Measurements from ENCODE around the gene SYCP3. TPM values are rescaled to one million over a fixed set of nuclear protein-coding genes. Genes with fewer than 3 reads are reported as not detected.
A peak's percentile ranks its signal among the peaks of the same experiment; 100 is the strongest.
"Not testable (repeated sequence)": the region's sequence is repeated elsewhere in the genome, so short reads cannot be mapped to it uniquely, and the experiment has no call there.

Gene SYCP3
- total and polyA plus RNA-seq, 2 donors, result 0.76 to 1.4 TPM

- Histone ChIP-seq H3K4me1 (ENCODE audit: control insufficient read depth in 2 of 2, insufficient read depth in 2 of 2, low read length in 2 of 2) (peaks cover 0 to 12% of the 10 kb centered on the region in 2 donors), H3K27ac (ENCODE audit: low read depth in 1 of 2, low read length in 1 of 2) (no peak overlapping the region), H3K4me3 (ENCODE audit: low read length in 2 of 2) (no peak overlapping the region), H3K36me3 (ENCODE audit: control insufficient read depth in 2 of 2, insufficient read depth in 2 of 2, low read length in 1 of 2) (peaks cover 19 to 60% of the 10 kb centered on the region in 2 donors), H3K9me3 (ENCODE audit: control insufficient read depth in 2 of 2, insufficient read depth in 1 of 2, low read length in 1 of 2) (no peaks in the 10 kb centered on the region), H3K27me3 (ENCODE audit: control insufficient read depth in 2 of 2, insufficient read depth in 1 of 2, low read length in 1 of 2) (no peaks in the 10 kb centered on the region)
- no peak for DNase-seq (ENCODE audit: low read depth in 6 of 9, low spot score in 9 of 9)
- WGBS, result 99% methylated on average over 1 of the region's 1 CpG
These were observed 7.4 kb upstream of the SYCP3 start for GRCh38 chr12:101746661-101747060.

DNA sequence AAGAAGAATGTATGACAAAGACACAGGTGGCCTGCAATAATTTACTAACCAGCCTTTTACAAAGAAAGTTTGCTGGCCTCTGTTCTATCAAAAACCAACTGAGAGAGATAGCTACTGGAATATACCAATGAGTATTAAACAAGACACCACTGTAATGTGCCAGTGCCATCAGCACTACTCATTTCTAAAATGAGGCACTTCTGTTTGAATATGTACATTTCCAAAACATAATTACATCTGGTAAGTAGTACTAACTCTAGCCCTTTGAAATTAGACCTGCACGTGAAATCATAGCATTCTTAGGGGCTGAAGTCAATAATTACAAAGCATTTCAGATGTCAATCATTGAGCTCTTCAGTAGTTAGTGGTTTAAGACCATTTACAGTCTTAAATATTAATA lies 6.9 kb upstream of the SYCP3 start:
- no peak for DNase-seq (ENCODE audit: low read depth in 6 of 9, low spot score in 9 of 9)
- H3K9me3 ChIP-seq (ENCODE audit: control insufficient read depth in 2 of 2, insufficient read depth in 1 of 2, low read length in 1 of 2), result no peaks in the 10 kb centered on the region
- no peak overlapping the region for H3K27ac ChIP-seq (ENCODE audit: low read depth in 1 of 2, low read length in 1 of 2)
- WGBS, result 96% methylated on average over 1 of the region's 1 CpG
- peaks cover 14 to 55% of the 10 kb centered on the region in 2 donors for H3K36me3 ChIP-seq (ENCODE audit: control insufficient read depth in 2 of 2, insufficient read depth in 2 of 2, low read length in 1 of 2)
- H3K27me3 ChIP-seq (ENCODE audit: control insufficient read depth in 2 of 2, insufficient read depth in 1 of 2, low read length in 1 of 2), result no peaks in the 10 kb centered on the region
- H3K4me3 ChIP-seq (ENCODE audit: low read length in 2 of 2), result no peak overlapping the region
- peaks cover 0 to 12% of the 10 kb centered on the region in 2 donors for H3K4me1 ChIP-seq (ENCODE audit: control insufficient read depth in 2 of 2, insufficient read depth in 2 of 2, low read length in 2 of 2)

DNA sequence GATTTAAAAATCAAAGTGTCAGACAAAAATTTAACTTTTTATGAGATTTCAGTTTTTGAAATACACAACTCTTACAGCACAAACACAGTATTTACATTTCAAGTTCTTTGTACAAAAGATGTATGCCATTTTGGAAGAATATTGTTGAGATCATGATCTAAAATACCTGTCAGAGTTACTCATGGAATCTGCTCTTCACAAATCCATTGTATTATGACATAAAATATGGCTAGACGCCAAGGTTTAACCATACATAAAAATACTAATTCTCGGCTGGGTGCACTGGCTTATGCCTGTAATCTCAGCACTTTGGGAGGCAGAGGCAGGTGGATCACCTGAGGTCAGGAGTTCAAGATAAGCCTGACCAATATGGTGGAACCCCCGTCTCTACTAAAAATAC lies 6.2 kb upstream of the SYCP3 start:
- Histone ChIP-seq H3K36me3 (ENCODE audit: control insufficient read depth in 2 of 2, insufficient read depth in 2 of 2, low read length in 1 of 2) (peaks cover 11 to 48% of the 10 kb centered on the region in 2 donors), H3K4me3 (ENCODE audit: low read length in 2 of 2) (no peak overlapping the region), H3K4me1 (ENCODE audit: control insufficient read depth in 2 of 2, insufficient read depth in 2 of 2, low read length in 2 of 2) (peaks cover 0 to 12% of the 10 kb centered on the region in 2 donors), H3K9me3 (ENCODE audit: control insufficient read depth in 2 of 2, insufficient read depth in 1 of 2, low read length in 1 of 2) (no peaks in the 10 kb centered on the region), H3K27me3 (ENCODE audit: control insufficient read depth in 2 of 2, insufficient read depth in 1 of 2, low read length in 1 of 2) (no peaks in the 10 kb centered on the region), H3K27ac (ENCODE audit: low read depth in 1 of 2, low read length in 1 of 2) (no peak overlapping the region)
- no peak for DNase-seq (ENCODE audit: low read depth in 6 of 9, low spot score in 9 of 9)
- WGBS, result 95% methylated on average over 3 of the region's 3 CpGs

GRCh38 chr12:101743724-101744472 lies 4.6 kb upstream of the SYCP3 start:
- H3K4me1 ChIP-seq (ENCODE audit: control insufficient read depth in 2 of 2, insufficient read depth in 2 of 2, low read length in 2 of 2), result peaks cover 0 to 12% of the 10 kb centered on the region in 2 donors
- peaks cover 7 to 36% of the 10 kb centered on the region in 2 donors for H3K36me3 ChIP-seq (ENCODE audit: control insufficient read depth in 2 of 2, insufficient read depth in 2 of 2, low read length in 1 of 2)
- DNase-seq (ENCODE audit: low read depth in 6 of 9, low spot score in 9 of 9), result peak in 6 of 9 donors; percentile 12 to 62 (median 34)
- H3K4me3 ChIP-seq (ENCODE audit: low read length in 2 of 2), result no peak overlapping the region
- peak overlapping the region; percentile 55 to 77 for H3K27ac ChIP-seq (ENCODE audit: low read depth in 1 of 2, low read length in 1 of 2)
- H3K27me3 ChIP-seq (ENCODE audit: control insufficient read depth in 2 of 2, insufficient read depth in 1 of 2, low read length in 1 of 2), result no peaks in the 10 kb centered on the region
- WGBS, result 64% methylated on average over 10 of the region's 10 CpGs
- H3K9me3 ChIP-seq (ENCODE audit: control insufficient read depth in 2 of 2, insufficient read depth in 1 of 2, low read length in 1 of 2), result no peaks in the 10 kb centered on the region

DNA sequence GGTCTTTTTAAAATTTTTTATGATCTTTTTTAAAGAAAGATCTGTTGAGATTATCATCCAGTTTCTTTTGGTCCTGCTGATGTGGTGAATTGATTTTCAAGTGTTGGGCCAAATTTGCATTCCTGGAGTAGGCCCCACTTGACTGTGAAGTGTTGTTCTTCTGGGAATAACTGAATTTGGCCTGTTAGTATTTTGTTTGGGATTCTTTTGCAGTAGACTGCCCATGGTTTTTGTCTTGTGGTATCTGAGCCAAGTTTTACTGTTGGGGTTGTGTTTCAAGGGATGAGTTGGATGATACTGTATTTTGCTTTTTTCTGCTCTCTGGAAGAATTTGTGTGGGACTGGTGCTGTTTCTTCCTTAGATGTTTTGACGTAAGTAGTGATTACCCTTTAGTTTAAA lies 4.0 kb upstream of the SYCP3 start:
- H3K36me3 ChIP-seq (ENCODE audit: control insufficient read depth in 2 of 2, insufficient read depth in 2 of 2, low read length in 1 of 2), result peaks cover 7 to 32% of the 10 kb centered on the region in 2 donors
- no peak overlapping the region for H3K4me3 ChIP-seq (ENCODE audit: low read length in 2 of 2)
- H3K27ac ChIP-seq (ENCODE audit: low read depth in 1 of 2, low read length in 1 of 2), result peak overlapping the region in 1 of 2 donors; percentile 57
- no peak for DNase-seq (ENCODE audit: low read depth in 6 of 9, low spot score in 9 of 9)
- peaks cover 0 to 12% of the 10 kb centered on the region in 2 donors for H3K4me1 ChIP-seq (ENCODE audit: control insufficient read depth in 2 of 2, insufficient read depth in 2 of 2, low read length in 2 of 2)
- WGBS, result 97% methylated on average over 1 of the region's 1 CpG
- no peaks in the 10 kb centered on the region for H3K9me3 ChIP-seq (ENCODE audit: control insufficient read depth in 2 of 2, insufficient read depth in 1 of 2, low read length in 1 of 2)
- no peaks in the 10 kb centered on the region for H3K27me3 ChIP-seq (ENCODE audit: control insufficient read depth in 2 of 2, insufficient read depth in 1 of 2, low read length in 1 of 2)

DNA sequence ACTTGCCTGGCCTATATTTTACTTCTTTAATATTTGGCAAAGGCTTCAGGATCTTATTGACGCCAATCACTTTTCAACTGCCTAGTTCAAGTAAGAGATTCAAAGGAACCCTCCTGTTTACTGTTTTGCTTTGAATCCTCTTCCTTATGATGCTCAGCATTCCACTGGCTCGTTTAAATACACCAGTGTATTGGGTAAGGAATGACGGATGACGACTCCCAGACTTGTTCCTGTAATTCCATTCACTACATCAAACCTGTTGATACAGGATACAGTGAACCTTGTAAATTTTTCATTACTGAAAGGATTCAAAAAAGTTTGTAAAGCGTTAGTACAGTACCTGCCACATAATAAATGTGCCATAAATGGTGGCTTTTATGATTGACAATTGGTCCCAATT lies 1.7 kb upstream of the SYCP3 start:
- Histone ChIP-seq H3K4me3 (ENCODE audit: low read length in 2 of 2) (no peak overlapping the region), H3K27ac (ENCODE audit: low read depth in 1 of 2, low read length in 1 of 2) (no peak overlapping the region), H3K27me3 (ENCODE audit: control insufficient read depth in 2 of 2, insufficient read depth in 1 of 2, low read length in 1 of 2) (no peaks in the 10 kb centered on the region), H3K9me3 (ENCODE audit: control insufficient read depth in 2 of 2, insufficient read depth in 1 of 2, low read length in 1 of 2) (no peaks in the 10 kb centered on the region), H3K4me1 (ENCODE audit: control insufficient read depth in 2 of 2, insufficient read depth in 2 of 2, low read length in 2 of 2) (peaks cover 0 to 12% of the 10 kb centered on the region in 2 donors), H3K36me3 (ENCODE audit: control insufficient read depth in 2 of 2, insufficient read depth in 2 of 2, low read length in 1 of 2) (peaks cover 7 to 23% of the 10 kb centered on the region in 2 donors)
- 94% methylated on average over 5 of the region's 5 CpGs for WGBS
- DNase-seq (ENCODE audit: low read depth in 6 of 9, low spot score in 9 of 9), result no peak

DNA sequence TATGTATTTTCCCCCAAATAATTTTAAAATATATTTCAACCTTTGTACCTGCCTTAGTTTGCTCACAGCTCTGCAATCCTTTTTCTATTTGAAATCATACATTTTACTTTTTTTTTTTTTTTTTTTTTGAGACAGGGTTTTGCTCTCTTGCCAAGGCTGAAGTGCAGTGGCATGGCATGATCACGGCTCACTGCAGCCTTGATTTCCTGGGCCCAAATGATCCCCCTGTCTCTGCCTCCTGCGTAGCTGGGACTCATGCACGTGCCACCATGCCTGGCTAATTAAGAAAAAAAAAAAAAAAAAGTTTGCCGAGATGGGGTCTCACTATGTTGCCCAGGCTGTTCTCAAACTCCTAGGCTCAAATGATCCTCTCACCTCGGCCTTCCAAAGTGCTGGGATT lies 1.3 kb upstream of the SYCP3 start:
- Histone ChIP-seq H3K36me3 (ENCODE audit: control insufficient read depth in 2 of 2, insufficient read depth in 2 of 2, low read length in 1 of 2) (peaks cover 7 to 23% of the 10 kb centered on the region in 2 donors), H3K4me1 (ENCODE audit: control insufficient read depth in 2 of 2, insufficient read depth in 2 of 2, low read length in 2 of 2) (peaks cover 0 to 12% of the 10 kb centered on the region in 2 donors), H3K9me3 (ENCODE audit: control insufficient read depth in 2 of 2, insufficient read depth in 1 of 2, low read length in 1 of 2) (no peaks in the 10 kb centered on the region), H3K27me3 (ENCODE audit: control insufficient read depth in 2 of 2, insufficient read depth in 1 of 2, low read length in 1 of 2) (no peaks in the 10 kb centered on the region), H3K27ac (ENCODE audit: low read depth in 1 of 2, low read length in 1 of 2) (no peak overlapping the region), H3K4me3 (ENCODE audit: low read length in 2 of 2) (no peak overlapping the region)
- DNase-seq (ENCODE audit: low read depth in 6 of 9, low spot score in 9 of 9), result no peak
- 97% methylated on average over 5 of the region's 5 CpGs for WGBS

DNA sequence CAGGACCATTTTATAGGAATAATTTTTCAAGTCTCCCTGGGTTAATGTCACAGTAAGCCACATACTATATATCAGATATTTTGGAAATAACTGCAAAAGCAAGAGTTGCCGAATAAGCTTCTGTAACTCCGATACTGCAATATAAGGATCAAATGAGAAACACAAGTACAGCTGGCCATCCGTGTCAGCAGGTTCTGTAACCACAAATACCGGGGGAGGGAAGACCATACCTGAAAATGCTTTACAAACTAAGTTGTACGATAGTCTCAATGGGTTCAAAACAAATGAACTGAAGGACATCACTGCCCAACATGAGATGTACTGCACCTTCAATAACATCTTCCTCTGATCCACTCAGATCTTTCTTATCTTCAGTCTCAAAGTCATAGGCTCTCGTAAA lies 1.8 kb downstream of the SYCP3 start:
- Histone ChIP-seq H3K27me3 (ENCODE audit: control insufficient read depth in 2 of 2, insufficient read depth in 1 of 2, low read length in 1 of 2) (no peaks in the 10 kb centered on the region), H3K36me3 (ENCODE audit: control insufficient read depth in 2 of 2, insufficient read depth in 2 of 2, low read length in 1 of 2) (peaks cover 0 to 5% of the 10 kb centered on the region in 2 donors), H3K4me3 (ENCODE audit: low read length in 2 of 2) (no peak overlapping the region), H3K9me3 (ENCODE audit: control insufficient read depth in 2 of 2, insufficient read depth in 1 of 2, low read length in 1 of 2) (no peaks in the 10 kb centered on the region), H3K27ac (ENCODE audit: low read depth in 1 of 2, low read length in 1 of 2) (no peak overlapping the region), H3K4me1 (ENCODE audit: control insufficient read depth in 2 of 2, insufficient read depth in 2 of 2, low read length in 2 of 2) (no peaks in the 10 kb centered on the region)
- whole genome bisulfite sequencing, result 93% methylated on average over 6 of the region's 6 CpGs
- no peak for DNase-seq (ENCODE audit: low read depth in 6 of 9, low spot score in 9 of 9)

- not testable (repeated sequence) for H3K4me3 ChIP-seq (ENCODE audit: low read length in 2 of 2); H3K36me3 ChIP-seq (ENCODE audit: control insufficient read depth in 2 of 2, insufficient read depth in 2 of 2, low read length in 1 of 2)
These were observed 4.8 kb downstream of the SYCP3 start for GRCh38 chr12:101734482-101734881.

More at GRCh38 chr12:101734482-101734881, 4.8 kb downstream of the SYCP3 start:
- not testable (repeated sequence) for DNase-seq (ENCODE audit: low read depth in 6 of 9, low spot score in 9 of 9); H3K27ac ChIP-seq (ENCODE audit: low read depth in 1 of 2, low read length in 1 of 2); H3K27me3 ChIP-seq (ENCODE audit: control insufficient read depth in 2 of 2, insufficient read depth in 1 of 2, low read length in 1 of 2); H3K4me1 ChIP-seq (ENCODE audit: control insufficient read depth in 2 of 2, insufficient read depth in 2 of 2, low read length in 2 of 2); H3K9me3 ChIP-seq (ENCODE audit: control insufficient read depth in 2 of 2, insufficient read depth in 1 of 2, low read length in 1 of 2)
- WGBS, result 97% methylated on average over 5 of the region's 5 CpGs

Measured in thymus (tissue), 11 donors.